Stimulated activated CD4-positive, alpha-beta T cell treated with anti-CD3 and anti-CD28 coated beads, Interleukin-4, amount 100 ng/mL, for 4 hours (primary cell): ENCODE data around the gene FSD1L.
"Not testable (repeated sequence)": the region's sequence is repeated elsewhere in the genome, so short reads cannot be mapped to it uniquely, and the experiment has no call there.

Experiments used
- DNase-seq, 2 experiments: peaks; one replicate each; pipeline ENCODE4 v3.0.0-alpha.2; 2020

FSD1L gene

DNA sequence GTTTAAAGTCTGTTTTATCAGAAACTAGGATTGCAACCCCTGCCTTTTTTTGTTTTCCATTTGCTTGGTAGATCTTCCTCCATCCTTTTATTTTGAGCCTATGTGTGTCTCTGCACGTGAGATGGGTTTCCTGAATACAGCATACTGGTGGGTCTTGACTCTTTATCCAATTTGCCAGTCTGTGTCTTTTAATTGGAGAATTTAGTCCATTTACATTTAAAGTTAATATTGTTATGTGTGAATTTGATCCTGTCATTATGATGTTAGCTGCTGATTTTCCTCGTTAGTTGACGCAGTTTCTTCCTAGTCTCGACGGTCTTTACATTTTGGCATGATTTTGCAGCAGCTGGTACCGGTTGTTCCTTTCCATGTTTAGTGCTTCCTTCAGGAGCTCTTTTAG is 132.1 kb downstream of the FSD1L start:
- not testable (repeated sequence) for DNase-seq

DNA sequence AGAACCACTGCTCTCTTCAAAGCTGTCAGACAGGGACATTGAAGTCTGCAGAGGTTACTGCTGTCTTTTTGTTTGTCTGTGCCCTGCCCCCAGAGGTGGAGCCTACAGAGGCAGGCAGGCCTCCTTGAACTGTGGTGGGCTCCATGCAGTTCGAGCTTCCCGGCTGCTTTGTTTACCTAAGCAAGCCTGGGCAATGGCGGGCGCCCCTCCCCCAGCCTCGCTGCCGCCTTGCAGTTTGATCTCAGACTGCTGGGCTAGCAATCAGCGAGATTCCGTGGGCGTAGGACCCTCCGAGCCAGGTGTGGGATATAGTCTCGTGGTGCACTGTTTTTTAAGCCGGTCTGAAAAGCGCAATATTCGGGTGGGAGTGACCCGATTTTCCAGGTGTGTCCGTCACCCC is 133.7 kb downstream of the FSD1L start:
- not testable (repeated sequence) for DNase-seq

DNA sequence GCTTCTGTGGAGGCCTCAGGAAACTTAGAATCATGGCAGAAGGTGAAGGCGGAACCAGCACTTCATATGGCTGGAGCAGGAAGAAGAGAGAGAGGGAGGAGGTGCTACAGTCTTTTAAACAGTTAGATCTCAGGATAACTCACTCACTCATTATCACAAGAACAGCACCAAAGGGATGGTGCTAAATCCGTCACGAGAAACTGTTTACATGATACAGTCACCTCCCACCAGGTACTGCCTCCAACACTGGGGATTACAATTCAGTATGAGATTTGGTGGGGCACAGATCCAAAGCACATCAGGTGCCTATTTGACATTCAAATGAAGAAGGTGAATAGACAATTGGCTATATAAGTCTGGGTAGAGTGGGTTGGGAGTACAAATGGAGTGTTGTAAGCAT is 145.3 kb downstream of the FSD1L start:
- DNase-seq: no peak
